Omental fat pad (tissue), 4 donors: ENCODE measurements around the gene BBS7. TPM values are rescaled to one million over a fixed set of nuclear protein-coding genes. Genes with fewer than 3 reads are reported as not detected.

Source experiments
- ATAC-seq: fragments of 150-250 bp; one replicate; pipeline ENCODE4 v1.9.1; 2016; ENCODE audit warnings: mild to moderate bottlenecking, moderate library complexity; ENCODE audit not compliant: low FRiP score
- DNase-seq: peaks from one replicate; pipeline ENCODE4 v3.0.0-alpha.2; 2019; ENCODE audit warnings: low spot score
- total RNA-seq, 4 donors: library from RNA; depleted of rRNA; stranded (reverse); fragments of >200 nt; gene quantifications; one replicate each; pipeline ENCODE4 v1.1.0, GENCODE V29; 2016
- TF ChIP-seq, protein P1 (sequence below), 3 donors: fragments of 450-650 bp; IDR thresholded peaks; one replicate each; pipeline ENCODE4 v1.5.1; 2016 to 2017; ENCODE audit warnings: antibody characterized with exemption in 3 of 3, mild to moderate bottlenecking in 3 of 3, moderate library complexity in 2 of 3

The BBS7 gene, protein sequence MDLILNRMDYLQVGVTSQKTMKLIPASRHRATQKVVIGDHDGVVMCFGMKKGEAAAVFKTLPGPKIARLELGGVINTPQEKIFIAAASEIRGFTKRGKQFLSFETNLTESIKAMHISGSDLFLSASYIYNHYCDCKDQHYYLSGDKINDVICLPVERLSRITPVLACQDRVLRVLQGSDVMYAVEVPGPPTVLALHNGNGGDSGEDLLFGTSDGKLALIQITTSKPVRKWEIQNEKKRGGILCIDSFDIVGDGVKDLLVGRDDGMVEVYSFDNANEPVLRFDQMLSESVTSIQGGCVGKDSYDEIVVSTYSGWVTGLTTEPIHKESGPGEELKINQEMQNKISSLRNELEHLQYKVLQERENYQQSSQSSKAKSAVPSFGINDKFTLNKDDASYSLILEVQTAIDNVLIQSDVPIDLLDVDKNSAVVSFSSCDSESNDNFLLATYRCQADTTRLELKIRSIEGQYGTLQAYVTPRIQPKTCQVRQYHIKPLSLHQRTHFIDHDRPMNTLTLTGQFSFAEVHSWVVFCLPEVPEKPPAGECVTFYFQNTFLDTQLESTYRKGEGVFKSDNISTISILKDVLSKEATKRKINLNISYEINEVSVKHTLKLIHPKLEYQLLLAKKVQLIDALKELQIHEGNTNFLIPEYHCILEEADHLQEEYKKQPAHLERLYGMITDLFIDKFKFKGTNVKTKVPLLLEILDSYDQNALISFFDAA
- total RNA-seq: 10 to 100 TPM in 2 of 4 donors, 1 to 10 TPM in 2; 6.2 to 11.2 (median 10.0) TPM

DNA sequence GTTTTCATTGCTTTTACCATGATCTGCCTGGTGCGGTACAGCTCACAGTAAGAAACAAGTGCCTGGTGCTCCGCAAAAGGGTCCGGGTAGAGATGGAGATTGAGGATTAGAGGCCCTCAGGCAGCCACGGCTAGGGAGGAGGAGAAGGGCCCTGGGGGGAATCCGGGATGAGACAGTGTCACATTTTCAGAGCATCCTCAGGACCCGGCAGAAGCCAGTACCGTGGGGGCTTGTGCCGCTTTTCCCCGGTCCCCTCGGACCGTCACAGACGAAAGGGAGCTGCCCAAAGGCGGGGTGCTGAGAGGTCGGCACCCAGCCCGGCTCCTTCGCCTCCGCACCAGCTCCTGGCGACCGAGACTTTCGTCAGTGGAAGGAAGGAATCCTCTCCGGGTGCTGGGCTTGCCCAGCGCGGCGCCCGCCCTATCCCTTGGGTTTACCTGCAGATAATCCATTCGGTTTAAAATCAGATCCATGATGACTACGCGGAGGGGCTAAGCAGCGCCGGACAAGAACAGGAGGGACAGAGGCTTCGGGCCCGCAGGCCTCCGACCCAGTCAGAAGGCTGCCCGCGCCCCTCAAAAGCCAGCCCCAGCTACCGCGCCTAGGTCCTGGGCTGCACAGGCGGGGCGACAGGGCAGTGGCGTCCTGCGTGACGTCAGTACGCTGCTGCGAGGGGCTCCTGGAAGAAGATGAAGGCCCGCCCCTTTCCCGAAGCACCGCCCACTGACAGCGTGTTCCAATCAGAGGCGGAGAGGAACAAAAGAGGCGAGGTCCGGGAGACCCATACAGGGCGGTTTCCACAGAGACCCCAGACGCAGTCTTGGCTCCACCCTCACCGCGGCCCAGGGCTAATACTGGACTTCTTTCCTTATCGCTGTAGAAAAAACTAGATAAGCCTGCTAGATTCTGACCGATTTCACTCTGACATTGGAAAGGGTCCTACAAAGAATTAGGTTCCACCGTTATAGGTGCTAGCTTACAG lies at the start of gene BBS7:
Gene BBS7 (minus strand): TSS at position 634 of the 982 bp plus-strand sequence. CDS start 161 bp downstream, at position 473.
- ATAC-seq (peak; percentile 100), DNase-seq (peak; percentile 95)
- TF ChIP-seq, protein P1, sequence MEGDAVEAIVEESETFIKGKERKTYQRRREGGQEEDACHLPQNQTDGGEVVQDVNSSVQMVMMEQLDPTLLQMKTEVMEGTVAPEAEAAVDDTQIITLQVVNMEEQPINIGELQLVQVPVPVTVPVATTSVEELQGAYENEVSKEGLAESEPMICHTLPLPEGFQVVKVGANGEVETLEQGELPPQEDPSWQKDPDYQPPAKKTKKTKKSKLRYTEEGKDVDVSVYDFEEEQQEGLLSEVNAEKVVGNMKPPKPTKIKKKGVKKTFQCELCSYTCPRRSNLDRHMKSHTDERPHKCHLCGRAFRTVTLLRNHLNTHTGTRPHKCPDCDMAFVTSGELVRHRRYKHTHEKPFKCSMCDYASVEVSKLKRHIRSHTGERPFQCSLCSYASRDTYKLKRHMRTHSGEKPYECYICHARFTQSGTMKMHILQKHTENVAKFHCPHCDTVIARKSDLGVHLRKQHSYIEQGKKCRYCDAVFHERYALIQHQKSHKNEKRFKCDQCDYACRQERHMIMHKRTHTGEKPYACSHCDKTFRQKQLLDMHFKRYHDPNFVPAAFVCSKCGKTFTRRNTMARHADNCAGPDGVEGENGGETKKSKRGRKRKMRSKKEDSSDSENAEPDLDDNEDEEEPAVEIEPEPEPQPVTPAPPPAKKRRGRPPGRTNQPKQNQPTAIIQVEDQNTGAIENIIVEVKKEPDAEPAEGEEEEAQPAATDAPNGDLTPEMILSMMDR (IDR thresholded peaks at IDR 0.05): no peak

DNA sequence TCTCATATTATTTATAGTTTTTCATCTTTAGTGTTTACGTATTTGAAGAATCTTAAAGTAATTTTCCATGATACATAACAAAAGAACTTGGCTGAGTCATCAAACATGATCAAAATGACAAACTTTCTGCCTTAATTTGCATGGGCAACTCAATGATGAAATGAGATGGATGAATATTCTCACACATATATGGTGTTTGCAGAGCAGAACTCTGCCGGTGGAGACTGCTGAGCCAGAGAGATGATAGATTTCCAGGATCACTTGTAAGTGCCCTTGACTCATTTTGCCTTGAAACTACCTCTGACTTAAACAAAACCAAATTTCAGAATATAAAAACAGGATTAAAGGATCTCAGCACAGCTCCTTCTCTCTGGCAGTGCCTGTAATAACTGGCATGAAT lies 43.4 kb upstream of the BBS7 start:
- DNase-seq (no peak), ATAC-seq (no peak)
- TF ChIP-seq, protein P1 (IDR thresholded peaks at IDR 0.05): no peak

DNA sequence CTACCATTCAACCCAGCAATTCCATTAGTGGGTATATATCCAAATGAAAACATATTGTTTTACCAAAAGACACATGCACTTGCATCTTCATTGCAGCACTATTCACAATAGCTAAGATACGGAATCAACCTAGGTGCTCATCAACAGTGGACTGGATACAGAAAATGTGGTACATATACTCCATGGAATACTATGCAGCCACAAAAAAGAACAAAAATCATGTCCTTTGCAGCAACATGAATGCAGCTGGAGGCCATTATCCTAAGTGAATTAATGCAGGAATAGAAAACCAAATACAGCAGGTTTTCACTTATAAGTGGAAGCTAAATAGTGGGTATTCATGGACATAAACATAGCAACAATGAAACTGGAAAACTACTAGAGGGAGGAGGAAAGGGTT lies 38.1 kb upstream of the BBS7 start:
- TF ChIP-seq, protein P1 (IDR thresholded peaks at IDR 0.05): no peak
- ATAC-seq (no peak), DNase-seq (no peak)

DNA sequence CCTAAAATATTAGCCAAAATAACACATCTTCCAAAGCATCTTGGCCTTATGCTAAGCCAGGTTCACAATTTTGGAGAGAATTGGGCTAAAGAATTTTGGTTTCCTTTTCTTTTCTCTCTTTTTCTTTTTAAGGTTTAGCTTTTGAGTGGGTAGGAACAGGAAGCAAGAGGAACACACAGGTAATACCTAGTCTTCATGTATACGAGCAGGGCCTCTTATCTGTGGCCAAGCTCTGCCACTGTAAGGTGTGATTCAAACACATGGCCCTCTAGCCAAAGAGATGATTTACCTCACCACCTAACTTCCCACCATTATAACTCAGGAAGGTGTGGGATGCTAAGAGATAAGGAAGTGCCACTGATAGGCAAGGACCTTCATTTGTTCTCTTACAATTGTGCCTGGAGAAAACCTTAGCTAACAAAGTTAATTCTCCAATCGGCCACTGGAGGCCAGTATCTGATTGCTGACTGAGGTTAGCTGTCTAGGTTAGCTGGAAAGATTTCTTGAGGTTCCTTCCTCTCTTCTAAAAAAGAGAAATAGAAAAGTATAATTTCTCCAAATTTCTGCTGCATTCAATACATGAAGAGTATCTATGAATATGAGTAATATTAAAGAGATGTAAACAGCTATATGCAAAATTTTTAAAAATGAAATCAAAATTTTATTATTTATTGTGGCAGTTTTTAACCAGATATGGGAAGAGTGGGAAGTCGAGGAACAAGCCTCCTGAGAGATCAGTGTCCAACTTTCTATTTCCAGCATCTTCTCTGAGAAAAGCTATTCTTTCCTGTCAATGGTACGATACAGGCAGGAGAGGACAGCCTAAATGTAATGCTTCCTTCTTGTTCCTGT lies 30.1 kb upstream of the BBS7 start:
- TF ChIP-seq, protein P1 (IDR thresholded peaks at IDR 0.05): peak in 1 of 3 donors; percentile 31
- DNase-seq (no peak), ATAC-seq (no peak)

DNA sequence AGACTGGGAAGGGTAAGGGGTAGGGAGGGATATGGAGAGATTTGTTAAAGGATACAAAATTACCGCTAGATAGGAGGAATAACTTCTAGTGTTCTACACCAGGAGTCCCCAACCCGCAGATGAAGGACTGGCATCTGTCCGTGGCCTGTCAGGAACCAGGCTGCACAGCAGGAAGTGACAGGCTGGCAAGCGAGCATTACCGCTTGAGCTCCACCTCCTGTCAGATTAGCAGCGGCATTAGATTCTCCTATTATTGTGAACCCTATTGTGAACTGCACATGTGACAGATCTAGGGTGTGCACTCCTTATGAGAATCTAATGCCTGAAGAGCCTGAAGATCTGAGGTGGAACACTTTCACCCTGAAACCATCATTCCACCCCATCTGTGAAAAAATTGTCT lies 27.9 kb upstream of the BBS7 start:
- DNase-seq: no peak
- no peak for ATAC-seq
- TF ChIP-seq, protein P1 (IDR thresholded peaks at IDR 0.05): no peak

DNA sequence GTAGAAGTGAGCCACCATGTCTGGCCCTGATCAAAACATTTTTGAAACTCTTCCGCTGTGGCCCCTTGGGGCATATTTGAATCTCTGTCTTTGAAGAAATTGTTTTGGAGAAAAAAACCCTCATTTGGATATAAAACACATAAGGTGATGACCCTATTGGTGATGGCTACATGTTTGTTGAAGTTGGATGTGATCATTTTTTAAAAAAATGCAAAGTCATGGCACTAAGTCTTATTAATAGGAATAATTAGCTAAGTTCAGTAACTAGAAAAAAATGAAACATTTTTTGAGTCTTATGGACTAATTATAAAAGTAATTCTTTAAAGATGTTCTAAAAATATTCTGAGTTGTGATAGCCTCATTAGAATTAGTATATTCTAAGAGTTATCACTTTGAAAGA lies 17.9 kb upstream of the BBS7 start:
- TF ChIP-seq, protein P1 (IDR thresholded peaks at IDR 0.05): no peak

More for the DNA sequence above, 17.9 kb upstream of the BBS7 start:
- no peak for DNase-seq
- ATAC-seq: no peak
